Activated naive CD4-positive, alpha-beta T cell treated with anti-CD3 and anti-CD28 coated beads, Interleukin-2, amount 10 ng/mL, durations not matched to agents 5 hours and 36 hours (primary cell): Measurements from ENCODE around the gene EXOSC2. TPM values are rescaled to one million over a fixed set of nuclear protein-coding genes. Genes with fewer than 3 reads are reported as not detected.

Source experiments
- total RNA-seq, 2 experiments: library from RNA; stranded (reverse); gene quantifications; one replicate each; pipeline ENCODE4 v1.2.3, GENCODE V29; 2021

EXOSC2 gene
- total RNA-seq: 10 to 100 TPM; 46.6 to 47.4 TPM

GRCh38 chr9:130693426-130694191 is at the start of gene EXOSC2:
TSS of gene EXOSC2 (plus strand) at chr9:130693780. CDS start at chr9:130693792, 12 bp downstream.

GRCh38 chr9:130664251-130665028 is 29.1 kb upstream of the EXOSC2 start, which contains the start of gene PRDM12:
TSS of gene PRDM12 (plus strand) at chr9:130664594. CDS start at chr9:130664654, 60 bp downstream.

Other genes starting within 250 kb of the EXOSC2 start
- gene ASS1, start 248.8 kb upstream of the EXOSC2 start, total RNA-seq: 1 to 10 TPM; 4.8 to 6.0 TPM
- gene FUBP3, start 114.2 kb upstream of the EXOSC2 start, total RNA-seq: 10 to 100 TPM; 32.4 to 33.1 TPM
- not detected for gene PRDM12, start 29.2 kb upstream of the EXOSC2 start, total RNA-seq
- 10 to 100 TPM; 28.1 to 33.2 TPM for gene ABL1, start 141.5 kb downstream of the EXOSC2 start, total RNA-seq
- not detected for gene QRFP, start 203.0 kb downstream of the EXOSC2 start, total RNA-seq
- not detected for gene FIBCD1, start 245.5 kb downstream of the EXOSC2 start, total RNA-seq